AG10803 (cell line): ENCODE data around the gene SLC10A6.
A peak's percentile ranks its signal among the peaks of the same experiment; 100 is the strongest.

Experiments used
- DNase-seq: peaks from one replicate; pipeline ENCODE4 v3.0.0; 2010; ENCODE audit warnings: low read depth
- H3K4me3 ChIP-seq: 2 replicates; pipeline ENCODE4 v1.5.1; 2011; ENCODE audit warnings: mild to moderate bottlenecking, low read length, control low read depth
- CTCF ChIP-seq: conservative IDR thresholded peaks from 2 replicates; pipeline ENCODE4 v1.5.1; 2011; ENCODE audit warnings: mild to moderate bottlenecking, low read length, control low read depth, inconsistent platforms

Gene SLC10A6

GRCh38 chr4:86847571-86847970, 1.6 kb downstream of the SLC10A6 start:
- DNase-seq, result no peak
- TF ChIP-seq CTCF, result no peak
- H3K4me3 ChIP-seq, result no peak overlapping the region

- peak; percentile 76 for DNase-seq
- H3K4me3 ChIP-seq, result no peak overlapping the region
- TF ChIP-seq CTCF, result no peak
These were observed 2.3 kb downstream of the SLC10A6 start for GRCh38 chr4:86846921-86847320.

GRCh38 chr4:86845593-86845992, 3.6 kb downstream of the SLC10A6 start:
- TF ChIP-seq CTCF, result no peak
- no peak overlapping the region for H3K4me3 ChIP-seq
- DNase-seq, result no peak

GRCh38 chr4:86841309-86841708, 7.9 kb downstream of the SLC10A6 start:
- TF ChIP-seq CTCF, result no peak
- no peak for DNase-seq
- no peak overlapping the region for H3K4me3 ChIP-seq

GRCh38 chr4:86840858-86841257, 8.3 kb downstream of the SLC10A6 start:
- H3K4me3 ChIP-seq, result no peak overlapping the region
- DNase-seq, result no peak
- no peak for TF ChIP-seq CTCF

- no peak for TF ChIP-seq CTCF
- no peak overlapping the region for H3K4me3 ChIP-seq
- no peak for DNase-seq
These were observed 11.3 kb downstream of the SLC10A6 start for GRCh38 chr4:86837691-86838503.

GRCh38 chr4:86835677-86836076, 13.5 kb downstream of the SLC10A6 start:
- no peak for TF ChIP-seq CTCF
- no peak for DNase-seq
- H3K4me3 ChIP-seq, result no peak overlapping the region
